ENCODE measurements around the gene TBC1D25. TPM values are rescaled to one million over a fixed set of nuclear protein-coding genes. Genes with fewer than 3 reads are reported as not detected.
A peak's percentile ranks its signal among the peaks of the same experiment; 100 is the strongest.
"Not testable (repeated sequence)": the region's sequence is repeated elsewhere in the genome, so short reads cannot be mapped to it uniquely, and the experiment has no call there.

TBC1D25 gene
- total RNA-seq, 1 donor from 2014 or later: 7.8 TPM

DNA sequence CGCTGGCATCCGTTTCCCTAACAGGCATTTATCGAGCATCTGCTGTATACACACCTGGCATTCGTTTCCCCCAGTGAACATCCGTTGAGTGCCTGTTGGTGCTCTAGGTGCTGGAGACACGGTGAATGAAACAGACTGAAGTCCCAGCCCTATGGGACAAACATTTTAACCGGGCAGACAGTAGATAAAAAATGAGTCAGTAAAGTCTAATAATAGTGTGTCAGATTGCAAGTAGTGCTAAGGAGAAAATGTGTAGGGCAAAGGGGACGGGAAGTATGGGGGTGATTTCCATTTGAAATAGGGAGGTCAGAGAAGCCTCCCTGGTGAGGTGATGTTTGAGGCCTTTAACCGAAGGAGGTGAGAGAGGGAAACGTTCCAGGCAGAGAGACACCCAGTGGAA is 23.2 kb upstream of the TBC1D25 start:
- DNase-seq: no peak

DNA sequence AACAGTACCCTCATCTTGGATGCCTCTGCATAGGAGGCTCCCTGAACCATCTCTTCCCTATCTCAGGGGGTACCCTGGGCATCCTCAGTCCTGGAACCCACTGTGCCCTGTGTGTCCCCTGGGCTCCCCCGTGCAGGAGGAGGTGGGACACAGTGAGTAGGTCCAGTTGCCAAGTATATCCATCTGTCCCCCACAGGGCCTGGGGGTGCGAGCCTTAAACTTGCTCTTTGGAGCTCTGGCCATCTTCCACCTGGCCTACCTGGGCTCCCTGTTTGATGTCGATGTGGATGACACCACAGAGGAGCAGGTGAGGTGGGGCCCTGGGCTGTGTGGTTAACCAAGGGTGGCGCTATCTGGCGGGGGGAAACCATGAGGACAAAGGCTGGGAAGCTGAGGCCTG is 22.5 kb upstream of the TBC1D25 start:
- no peak for DNase-seq

DNA sequence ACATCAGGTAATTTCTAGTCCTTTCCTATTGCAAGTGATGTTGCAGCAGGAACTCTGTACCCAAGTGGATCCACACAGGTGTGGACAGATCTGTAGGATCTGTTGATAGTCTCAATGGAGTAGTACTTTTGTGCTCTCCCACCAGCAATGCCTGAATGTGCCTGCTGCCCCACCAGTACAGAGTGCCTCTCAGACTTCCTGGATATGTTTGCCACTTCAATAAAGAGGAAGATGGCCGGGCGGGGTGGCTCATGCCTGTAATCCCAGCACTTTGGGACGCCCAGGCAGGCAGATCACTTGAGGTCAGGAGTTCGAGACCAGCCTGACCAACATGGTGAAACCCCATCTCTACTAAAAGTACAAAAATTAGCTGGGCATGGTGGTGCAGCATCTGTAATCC is 20.0 kb upstream of the TBC1D25 start:
- not testable (repeated sequence) for DNase-seq

DNA sequence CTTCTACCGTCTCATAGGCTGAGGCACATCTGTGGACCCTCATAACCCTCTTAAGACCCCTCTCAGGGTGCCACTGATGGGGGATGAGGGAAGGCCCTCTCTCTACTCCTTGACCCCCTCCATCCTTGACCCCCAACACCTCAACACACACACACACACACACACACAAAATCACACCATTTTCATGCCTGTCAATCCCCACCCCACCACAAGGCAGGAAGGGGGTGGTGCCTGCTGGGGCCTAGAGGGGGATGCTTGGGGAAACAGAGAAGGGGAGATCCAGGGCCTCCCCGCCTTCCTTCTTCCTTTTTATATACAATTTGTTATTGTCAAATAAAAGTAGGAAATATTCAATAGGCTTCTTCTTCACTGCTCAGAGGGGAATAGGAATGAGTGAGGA is 19.1 kb upstream of the TBC1D25 start:
- DNase-seq: no peak

DNA sequence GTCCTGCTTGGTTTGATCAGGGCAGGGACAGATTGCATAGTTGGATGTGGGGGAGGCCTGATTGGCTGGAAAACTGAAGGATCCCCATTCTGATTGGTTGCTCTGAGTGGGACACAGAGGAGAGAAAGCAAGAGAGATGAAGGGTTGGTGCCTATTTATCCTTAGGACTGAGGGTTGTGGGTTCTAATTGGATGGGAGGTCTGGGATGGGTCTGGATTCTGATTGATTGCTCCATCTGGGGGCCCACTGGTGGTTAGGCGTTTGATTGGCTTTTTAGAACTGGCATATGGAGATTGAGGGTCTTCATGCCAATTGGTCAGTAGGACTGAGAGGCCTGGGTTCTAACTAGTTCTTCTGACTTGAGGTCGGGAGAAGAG is 18.6 kb upstream of the TBC1D25 start:
- peak; percentile 2 for DNase-seq

DNA sequence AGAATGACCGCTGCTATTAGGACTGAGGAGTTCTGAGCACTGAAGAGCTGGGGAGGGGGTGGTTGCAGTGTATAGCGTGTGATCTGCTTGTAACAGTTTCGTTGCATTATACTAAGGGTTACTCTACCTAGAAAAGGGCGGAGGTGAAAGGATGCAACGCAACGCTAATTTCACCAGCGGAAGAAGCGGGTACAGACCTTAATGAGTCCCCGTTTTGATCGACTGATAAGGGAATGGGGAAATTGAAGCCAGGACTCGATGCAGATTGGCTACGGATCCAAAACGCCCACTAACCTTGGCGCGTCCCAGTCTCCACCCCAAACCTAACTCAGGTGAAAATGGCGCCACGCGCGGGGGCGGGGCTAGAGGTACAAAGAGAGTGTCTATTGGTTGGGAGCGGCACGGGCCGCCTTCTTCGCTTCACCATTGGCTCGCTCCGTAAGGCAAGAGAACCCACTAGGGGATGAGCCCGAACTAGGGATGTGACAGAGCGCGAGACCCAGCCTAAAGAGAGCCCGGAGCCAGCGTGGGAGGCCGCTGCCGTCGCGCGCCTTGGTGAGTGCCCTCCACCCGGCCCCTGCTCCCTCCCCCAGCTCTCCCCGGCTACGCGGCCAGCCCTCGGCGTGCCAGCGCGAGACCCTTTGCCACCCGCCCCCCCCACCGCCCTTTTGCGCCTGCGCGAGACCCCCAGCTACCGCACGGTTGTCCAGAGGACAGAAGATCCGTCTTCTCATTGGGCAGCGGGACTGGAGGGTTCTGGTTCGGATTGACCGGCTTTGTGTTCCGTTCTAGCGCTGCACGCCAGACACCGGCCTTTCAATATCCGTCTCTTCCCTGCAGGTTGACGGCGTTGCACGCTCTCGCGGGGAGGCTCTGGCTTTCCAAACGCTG is 17.9 kb upstream of the TBC1D25 start, which contains the start of gene EBP:
TSS of gene EBP (plus strand) at position 456 of the 891 bp plus-strand sequence. CDS start 1,964 bp downstream, outside the sequence.
- DNase-seq: peak; percentile 87

DNA sequence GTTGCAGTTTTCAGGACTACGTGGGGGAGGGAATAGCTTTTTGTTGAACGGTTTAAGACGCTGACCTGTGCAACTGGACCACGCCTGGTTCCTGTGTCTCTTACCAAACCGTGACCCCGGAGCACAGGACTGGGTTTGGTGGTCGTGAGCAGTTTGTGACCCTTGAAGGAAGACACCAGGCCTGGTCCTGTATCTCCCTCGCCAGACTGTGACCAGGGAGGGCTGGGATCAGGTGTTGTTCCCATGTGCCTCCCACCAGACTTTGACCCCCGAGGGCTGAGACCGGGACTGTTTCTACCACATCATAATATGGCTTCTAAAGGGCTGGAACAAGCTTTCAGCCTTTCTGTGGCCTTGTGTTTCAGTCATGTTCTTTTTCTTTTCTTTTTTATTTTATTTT is 17.2 kb upstream of the TBC1D25 start:
- peak; percentile 0 for DNase-seq

DNA sequence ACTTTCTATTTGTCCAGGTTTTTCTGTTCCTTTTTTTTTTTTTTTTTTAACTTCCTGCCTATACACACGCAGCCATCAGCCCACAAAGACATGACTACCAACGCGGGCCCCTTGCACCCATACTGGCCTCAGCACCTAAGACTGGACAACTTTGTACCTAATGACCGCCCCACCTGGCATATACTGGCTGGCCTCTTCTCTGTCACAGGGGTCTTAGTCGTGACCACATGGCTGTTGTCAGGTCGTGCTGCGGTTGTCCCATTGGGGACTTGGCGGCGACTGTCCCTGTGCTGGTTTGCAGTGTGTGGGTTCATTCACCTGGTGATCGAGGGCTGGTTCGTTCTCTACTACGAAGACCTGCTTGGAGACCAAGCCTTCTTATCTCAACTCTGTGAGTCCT is 15.8 kb upstream of the TBC1D25 start:
- no peak for DNase-seq

DNA sequence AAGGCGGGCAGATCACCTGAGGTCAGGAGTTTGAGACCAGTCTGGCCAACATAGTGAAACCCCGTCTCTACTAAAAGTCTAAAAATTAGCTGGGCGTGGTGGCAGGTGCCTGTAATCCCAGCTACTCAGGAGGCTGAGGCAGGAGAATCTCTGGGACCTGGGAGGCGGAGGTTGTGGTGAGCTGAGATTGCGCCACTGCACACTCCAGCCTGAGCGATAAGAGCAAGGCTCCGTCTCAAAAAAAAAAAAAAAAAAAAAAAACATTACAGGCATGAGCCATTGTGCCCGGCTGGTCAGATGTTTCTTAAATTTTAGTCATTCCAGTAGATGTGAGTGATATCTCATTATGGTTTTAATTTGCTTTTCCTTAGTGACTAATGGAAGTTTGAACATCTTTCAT is 13.7 kb upstream of the TBC1D25 start:
- not testable (repeated sequence) for DNase-seq

DNA sequence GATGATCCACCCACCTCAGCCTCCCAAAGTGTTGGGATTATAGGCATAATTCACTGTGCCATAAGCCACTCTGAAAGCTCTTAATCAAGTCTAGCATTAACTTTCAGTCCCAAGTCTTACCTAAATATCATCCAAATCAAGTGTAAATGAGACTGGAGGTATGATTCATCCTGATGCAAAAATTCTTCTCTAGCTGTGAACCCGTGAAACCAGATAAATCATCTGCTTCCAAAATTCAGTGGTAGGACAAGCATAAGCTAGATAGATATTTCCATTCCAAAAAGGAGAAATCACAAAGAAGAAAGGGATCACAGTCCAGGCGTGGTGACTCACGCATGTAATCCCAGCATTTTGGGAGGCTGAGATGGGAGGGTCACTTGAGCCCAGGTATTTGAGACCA is 8.8 kb upstream of the TBC1D25 start:
- DNase-seq: no peak

DNA sequence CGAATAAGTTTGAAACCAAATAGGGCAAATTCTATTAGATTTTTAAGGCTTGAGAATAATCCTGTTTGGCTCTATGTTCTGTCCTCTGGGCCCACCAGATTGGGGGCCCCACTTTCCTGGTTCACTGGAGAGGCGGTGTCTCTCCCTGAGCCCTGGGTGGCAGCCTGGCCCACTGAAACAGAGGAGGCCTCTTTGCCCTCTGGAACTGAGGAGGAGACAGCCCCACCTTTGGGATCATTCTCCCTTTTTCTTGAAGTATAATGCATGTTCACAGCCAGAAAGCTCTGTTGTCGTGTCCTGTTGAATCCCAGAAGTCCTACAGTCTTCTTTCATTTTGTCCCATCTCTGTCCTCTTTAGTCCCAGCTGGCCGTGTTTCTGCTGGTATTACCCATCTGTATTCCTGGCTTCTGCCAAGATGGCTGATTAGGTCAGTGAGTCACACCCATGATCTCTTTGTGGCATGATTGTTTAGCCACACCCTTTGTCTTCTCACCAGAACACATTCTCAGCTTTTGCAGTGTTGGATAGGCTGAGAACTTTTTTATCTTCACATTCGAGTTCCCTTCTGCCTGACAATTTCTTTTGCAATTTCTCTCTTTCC is 8.1 kb upstream of the TBC1D25 start:
- peak; percentile 28 for DNase-seq

DNA sequence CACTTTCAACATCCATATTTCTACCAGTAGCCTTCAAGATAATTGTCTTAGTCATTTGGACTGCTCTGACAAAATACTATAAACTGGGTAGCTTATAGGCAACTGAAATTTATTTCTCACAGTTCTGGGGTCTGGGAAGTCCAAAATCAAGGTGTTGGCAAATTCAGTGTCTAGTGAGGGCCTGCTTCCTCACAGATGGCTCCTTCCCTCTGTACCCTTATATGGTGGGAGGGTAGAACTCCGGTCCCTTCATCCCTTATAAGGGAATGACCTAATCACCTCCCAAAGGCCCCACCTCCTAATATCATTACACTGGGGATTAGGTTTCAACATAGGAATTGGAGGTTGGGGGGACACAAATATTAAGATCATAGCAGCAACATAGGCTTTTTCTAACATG is 7.4 kb upstream of the TBC1D25 start:
- DNase-seq: no peak

DNA sequence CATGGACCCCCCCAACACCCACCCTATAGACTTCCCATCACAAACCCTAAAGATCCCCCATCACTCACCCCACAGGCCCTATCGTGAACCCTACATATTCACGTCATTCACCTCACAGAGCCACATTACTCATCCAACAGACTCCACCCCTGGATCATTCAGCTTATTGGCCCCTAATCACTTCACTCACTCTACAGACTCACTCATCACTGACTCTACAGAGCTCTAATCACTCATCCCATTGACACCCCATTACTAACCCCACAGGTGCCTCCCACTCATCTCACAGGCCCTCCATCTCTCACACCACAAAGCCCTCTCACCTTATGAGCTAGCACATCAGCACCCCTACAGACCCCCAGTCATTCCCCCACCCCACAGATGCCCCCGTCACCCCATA is 6.3 kb upstream of the TBC1D25 start:
- no peak for DNase-seq

DNA sequence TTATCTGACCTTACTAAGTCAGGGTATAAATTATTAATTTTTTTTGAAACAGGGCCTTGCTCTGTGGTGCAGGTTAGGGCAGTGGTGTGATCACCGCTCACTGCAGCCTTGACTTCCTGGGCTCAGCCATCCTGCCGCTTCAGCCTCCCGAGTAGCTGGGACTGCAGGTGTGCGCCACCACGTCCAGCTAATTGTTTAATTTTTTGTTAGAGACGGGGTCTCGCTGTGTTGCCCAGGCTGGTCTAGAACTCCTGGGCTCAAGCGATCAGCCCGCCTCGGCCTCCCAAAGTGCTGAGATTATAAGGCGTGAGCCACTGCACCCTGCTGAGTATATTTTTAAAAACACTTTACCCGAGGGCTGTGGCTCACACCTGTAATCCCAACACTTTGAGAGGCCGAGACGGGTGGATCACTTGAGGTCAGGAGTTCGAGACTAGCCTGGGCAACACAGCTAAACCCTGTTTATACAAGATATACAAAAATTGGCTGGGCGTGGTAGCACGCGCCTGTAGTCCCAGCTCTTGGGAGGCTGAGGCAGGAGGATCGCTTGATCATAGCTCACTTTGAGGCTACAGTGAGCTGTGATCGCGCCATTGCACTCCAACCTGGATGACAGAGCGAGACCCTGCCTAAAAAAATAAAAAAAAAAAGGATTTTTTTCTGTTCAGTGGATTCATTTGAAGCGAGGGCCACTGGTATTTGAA is 721 bp upstream of the TBC1D25 start:
- no peak for DNase-seq

DNA sequence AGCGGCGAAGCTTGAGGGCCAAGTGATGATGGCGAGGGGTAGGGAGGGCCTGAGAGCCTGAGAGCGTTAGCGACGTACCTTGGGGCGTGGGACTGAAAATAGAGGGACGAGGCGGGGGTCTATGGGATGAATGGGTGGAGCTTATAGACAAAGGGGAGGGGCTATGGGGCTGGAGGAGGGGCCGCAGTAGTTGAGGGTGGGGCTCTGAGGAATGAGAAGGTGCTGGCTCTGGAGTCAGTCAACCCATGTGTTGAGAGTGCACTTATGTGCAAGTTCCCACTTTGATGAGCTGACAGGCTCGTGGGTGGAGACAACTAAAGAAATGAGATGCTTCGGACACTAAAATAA is 488 bp downstream of the TBC1D25 start:
- peak; percentile 56 for DNase-seq

DNA sequence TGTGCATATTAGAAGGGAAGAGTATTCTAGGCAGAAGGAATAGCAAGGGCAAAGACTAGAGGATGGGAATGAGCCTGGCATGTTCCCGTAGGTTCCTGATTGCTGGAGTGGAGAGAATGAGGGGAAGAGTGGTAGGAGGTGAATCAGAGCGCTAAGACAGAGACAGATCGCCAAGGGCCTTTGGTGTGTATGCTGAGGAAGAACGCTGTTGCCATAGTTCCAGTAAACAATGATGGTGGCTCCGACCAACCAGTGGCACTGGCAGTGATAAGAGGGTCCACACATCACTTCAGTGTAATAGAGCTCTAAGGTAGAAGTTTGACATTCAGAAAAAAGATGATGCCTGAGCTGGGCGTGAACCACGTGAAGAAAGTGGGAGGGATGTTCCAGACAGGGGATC is 966 bp downstream of the TBC1D25 start:
- DNase-seq: no peak

DNA sequence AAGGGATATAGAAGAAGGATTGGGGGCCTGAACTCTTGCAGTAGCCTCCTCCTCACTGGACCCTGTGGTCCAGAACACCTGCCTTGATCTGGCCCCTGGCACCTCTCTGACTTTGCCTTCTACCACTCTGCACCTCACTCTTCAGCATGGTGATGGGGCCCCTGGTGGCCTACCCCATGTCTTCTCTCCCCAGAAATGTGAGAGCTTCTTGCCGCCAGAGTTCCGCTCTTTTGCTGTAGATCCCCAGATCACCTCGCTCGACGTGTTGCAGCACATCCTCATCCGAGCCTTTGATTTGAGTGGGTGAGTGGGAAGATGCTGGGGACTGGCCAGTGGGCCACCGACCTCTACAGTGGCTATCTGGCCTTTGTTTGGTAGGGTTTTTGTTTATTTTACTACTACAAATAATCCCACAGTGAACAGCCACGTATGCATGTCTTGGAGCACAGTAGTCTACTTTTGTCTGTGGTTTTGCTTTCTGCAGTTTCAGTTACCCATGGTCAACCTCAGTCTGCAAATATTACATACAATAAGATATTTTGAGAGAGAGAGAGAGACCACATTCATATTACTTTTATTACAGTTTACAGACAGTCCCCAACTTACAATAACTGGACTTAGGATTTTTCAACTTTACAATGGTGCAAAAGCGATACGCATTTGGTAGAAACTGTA is 1.8 kb downstream of the TBC1D25 start:
- no peak for DNase-seq

DNA sequence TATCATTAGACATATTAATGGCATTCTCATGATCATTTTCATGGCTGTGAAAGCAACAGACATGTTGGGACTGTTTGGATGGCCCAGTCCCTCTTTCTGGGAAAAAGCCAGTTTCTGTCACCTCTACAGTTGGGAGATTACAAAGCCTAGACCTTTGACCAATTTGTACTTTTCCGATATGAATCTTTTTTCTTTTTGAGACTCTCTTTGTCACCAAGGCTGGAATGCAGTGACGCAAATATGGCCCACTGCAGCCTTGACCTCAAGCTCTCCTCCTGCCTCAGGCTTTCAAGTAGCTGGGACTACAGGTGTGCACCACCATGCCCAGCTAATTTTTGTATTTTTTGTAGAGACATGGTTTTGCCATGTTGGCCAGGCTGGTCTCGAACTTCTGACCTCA is 9.4 kb downstream of the TBC1D25 start:
- DNase-seq: no peak

DNA sequence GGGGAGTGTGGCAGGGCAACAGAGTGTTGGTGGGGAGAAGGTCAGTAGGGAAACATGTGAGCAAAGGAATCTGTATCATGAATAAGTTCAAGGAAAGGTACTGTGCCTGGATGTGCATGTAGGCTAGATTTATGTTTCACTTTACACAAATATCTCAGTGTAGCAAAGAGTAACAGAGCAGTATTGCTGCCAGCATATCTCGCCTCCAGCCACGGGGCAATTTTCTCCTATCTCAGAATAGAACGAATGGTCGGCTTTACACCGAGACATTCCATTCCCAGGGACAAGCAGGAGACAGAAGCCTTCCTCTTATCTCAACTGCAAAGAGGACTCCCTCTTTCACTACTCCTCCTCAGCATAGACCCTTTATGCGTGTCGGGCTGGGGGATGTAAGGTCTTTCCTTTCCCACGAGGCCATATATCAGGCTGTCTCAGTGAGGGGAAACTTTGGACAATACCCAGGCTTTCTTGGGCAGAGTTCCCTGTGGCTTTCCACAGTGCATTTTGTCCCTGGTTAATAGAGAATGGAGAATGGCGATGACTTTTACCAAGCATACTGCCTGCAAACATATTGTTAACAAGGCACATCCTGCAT is 16.3 kb downstream of the TBC1D25 start:
- not testable (repeated sequence) for DNase-seq

DNA sequence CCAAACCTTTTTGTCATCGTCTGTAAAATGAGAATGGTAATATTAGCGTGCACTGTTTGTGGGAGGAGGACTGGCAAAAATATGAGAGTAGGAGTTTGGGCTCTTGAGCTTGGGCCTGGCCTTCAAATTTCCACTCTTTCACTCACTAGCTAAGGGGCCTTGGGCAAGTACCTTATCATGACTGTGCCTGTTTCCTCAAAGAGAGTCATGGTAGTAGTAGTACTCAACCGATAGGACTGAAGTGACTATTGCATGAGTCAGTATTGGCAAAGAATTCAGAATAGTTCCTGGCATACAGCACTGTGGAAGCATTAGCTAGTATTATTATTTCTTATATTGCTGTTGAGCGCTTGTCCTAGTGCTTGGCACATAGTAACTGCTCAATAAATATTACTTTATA is 18.8 kb downstream of the TBC1D25 start:
- peak; percentile 72 for DNase-seq

DNA sequence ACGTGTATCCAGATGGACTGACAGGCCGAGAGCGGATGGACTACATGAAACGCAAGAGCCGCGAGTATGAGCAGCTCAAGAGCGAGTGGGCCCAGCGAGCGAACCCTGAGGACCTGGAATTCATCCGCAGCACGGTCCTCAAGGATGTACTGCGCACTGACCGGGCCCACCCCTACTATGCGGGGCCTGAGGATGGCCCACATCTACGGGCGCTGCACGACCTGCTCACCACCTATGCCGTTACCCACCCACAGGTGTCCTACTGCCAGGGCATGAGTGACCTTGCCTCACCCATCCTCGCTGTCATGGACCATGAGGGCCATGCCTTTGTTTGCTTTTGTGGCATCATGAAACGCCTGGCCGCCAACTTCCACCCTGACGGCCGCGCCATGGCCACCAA is 20.1 kb downstream of the TBC1D25 start:
- DNase-seq: no peak

DNA sequence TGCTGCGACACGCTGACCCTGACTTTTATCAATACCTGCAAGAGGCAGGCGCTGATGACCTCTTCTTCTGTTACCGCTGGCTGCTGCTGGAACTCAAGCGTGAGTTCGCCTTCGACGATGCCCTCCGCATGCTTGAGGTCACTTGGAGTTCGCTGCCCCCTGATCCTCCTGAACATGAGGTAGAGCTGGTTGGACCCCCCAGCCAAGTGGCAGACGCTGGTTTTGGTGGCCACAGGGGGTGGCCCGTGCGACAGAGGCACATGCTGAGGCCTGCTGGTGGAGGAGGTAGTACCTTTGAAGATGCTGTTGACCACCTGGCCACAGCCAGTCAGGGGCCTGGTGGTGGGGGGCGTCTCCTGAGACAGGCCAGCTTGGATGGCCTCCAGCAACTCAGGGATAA is 20.5 kb downstream of the TBC1D25 start:
- DNase-seq: no peak

DNA sequence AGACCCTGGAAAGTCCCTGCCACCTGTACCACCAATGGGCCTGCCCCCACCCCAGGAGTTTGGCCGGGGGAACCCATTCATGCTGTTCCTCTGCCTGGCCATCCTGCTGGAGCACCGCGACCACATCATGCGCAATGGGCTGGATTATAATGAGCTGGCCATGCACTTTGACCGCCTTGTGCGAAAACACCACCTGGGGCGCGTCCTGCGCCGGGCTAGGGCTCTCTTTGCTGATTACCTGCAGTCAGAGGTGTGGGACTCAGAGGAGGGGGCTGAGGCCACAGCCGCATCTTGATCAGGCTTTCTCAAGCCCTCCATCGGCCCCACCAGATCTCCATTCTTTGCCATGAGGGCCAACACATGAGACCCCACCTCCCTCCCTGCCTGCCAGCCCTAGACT is 21.2 kb downstream of the TBC1D25 start:
- DNase-seq: no peak

Data from dermis blood vessel endothelial cell (primary cell).